H1 (cell line): ENCODE results near the gene DNM2.

Source experiments
- CREB1 ChIP-seq: IDR thresholded peaks from 2 replicates; pipeline ENCODE4 v1.6.1; 2012; ENCODE audit warnings: inconsistent platforms
- POLR2A ChIP-seq, 2 experiments: IDR thresholded peaks; 1 replicate in 1 of 2; 2 replicates in 1 of 2; pipeline ENCODE4 v1.6.1; 2011; ENCODE audit warnings: low read depth in 2 of 2, low read length in 2 of 2, mild to moderate bottlenecking in 2 of 2; ENCODE audit errors: control extremely low read depth in 1 of 2
- POLR2AphosphoS5 ChIP-seq: IDR thresholded peaks from 2 replicates; pipeline ENCODE4 v1.6.1; 2011; ENCODE audit warnings: low read depth, low read length
- SP2 ChIP-seq: IDR thresholded peaks from 2 replicates; pipeline ENCODE4 v1.6.1; 2012; ENCODE audit warnings: mild to moderate bottlenecking, low read length, inconsistent platforms
- SUZ12 ChIP-seq: fragments of 200-600 bp; sonication (generic); IDR thresholded peaks from 2 replicates; pipeline ENCODE4 v1.6.1; 2012; ENCODE audit warnings: mild to moderate bottlenecking, inconsistent platforms, low read length, moderate library complexity, mixed read lengths
- TF ChIP-seq, protein P1 (sequence below), 3 experiments: IDR thresholded peaks; 1 replicate in 2 of 3; 2 replicates in 1 of 3; pipeline versions ENCODE4 v1.5.1 to v1.6.1; 2011; ENCODE audit warnings: low read length in 3 of 3, mild to moderate bottlenecking in 3 of 3, inconsistent platforms in 2 of 3, low read depth in 1 of 3, moderate library complexity in 1 of 3; ENCODE audit not compliant: insufficient read depth in 1 of 3; ENCODE audit errors: control extremely low read depth in 1 of 3
- TF ChIP-seq, protein P2 (sequence below): IDR thresholded peaks from 2 replicates; pipeline ENCODE4 v1.6.1; 2011; ENCODE audit warnings: low read length, improper control_type of control experiment
- TF ChIP-seq, protein P3 (sequence below): IDR thresholded peaks from 2 replicates; pipeline ENCODE4 v1.6.1; 2012; ENCODE audit warnings: inconsistent platforms

DNA sequence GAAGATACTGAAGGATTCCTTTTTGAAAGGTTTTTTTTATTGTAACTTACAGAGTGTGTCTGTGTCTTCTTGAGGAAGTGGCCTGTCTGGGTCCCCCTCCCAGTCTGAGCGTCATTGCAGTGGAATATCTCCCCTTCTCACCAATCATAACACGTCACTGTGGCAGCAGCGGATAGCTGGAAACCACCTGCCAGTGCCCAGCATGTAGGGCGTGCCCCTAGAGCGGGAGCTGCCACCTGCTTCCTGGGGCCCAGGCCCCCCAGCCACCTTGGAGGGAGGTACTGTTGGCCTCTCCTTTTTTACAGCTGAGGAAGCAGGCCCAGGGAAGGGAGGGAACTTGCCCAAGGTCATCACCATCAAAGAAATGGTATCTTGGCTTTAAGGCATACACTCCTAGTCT is 4.6 kb upstream of the DNM2 start:
- TF ChIP-seq, protein P1, sequence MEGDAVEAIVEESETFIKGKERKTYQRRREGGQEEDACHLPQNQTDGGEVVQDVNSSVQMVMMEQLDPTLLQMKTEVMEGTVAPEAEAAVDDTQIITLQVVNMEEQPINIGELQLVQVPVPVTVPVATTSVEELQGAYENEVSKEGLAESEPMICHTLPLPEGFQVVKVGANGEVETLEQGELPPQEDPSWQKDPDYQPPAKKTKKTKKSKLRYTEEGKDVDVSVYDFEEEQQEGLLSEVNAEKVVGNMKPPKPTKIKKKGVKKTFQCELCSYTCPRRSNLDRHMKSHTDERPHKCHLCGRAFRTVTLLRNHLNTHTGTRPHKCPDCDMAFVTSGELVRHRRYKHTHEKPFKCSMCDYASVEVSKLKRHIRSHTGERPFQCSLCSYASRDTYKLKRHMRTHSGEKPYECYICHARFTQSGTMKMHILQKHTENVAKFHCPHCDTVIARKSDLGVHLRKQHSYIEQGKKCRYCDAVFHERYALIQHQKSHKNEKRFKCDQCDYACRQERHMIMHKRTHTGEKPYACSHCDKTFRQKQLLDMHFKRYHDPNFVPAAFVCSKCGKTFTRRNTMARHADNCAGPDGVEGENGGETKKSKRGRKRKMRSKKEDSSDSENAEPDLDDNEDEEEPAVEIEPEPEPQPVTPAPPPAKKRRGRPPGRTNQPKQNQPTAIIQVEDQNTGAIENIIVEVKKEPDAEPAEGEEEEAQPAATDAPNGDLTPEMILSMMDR (IDR thresholded peaks at IDR 0.05; ENCODE audit: control extremely low read depth in 1 of 3, insufficient read depth in 1 of 3, low read depth in 1 of 3, low read length in 3 of 3): no peak
- TF ChIP-seq SP2: no peak
- TF ChIP-seq CREB1: no peak
- no peak for TF ChIP-seq POLR2AphosphoS5
- TF ChIP-seq, protein P2, sequence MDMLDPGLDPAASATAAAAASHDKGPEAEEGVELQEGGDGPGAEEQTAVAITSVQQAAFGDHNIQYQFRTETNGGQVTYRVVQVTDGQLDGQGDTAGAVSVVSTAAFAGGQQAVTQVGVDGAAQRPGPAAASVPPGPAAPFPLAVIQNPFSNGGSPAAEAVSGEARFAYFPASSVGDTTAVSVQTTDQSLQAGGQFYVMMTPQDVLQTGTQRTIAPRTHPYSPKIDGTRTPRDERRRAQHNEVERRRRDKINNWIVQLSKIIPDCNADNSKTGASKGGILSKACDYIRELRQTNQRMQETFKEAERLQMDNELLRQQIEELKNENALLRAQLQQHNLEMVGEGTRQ: no peak
- TF ChIP-seq, protein P3, sequence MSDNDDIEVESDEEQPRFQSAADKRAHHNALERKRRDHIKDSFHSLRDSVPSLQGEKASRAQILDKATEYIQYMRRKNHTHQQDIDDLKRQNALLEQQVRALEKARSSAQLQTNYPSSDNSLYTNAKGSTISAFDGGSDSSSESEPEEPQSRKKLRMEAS: no peak
- no peak for TF ChIP-seq SUZ12
- no peak for TF ChIP-seq POLR2A (IDR thresholded peaks at IDR 0.05; ENCODE audit: control extremely low read depth in 1 of 2, low read depth in 2 of 2, low read length in 2 of 2)
